ENCODE measurements around the gene HAUS1. TPM values are rescaled to one million over a fixed set of nuclear protein-coding genes. Genes with fewer than 3 reads are reported as not detected.

HAUS1 gene
- total and polyA plus RNA-seq, 2 of the 8 experiments (the other 6 are each of a cell fraction or from before 2014, with no cell fraction given) = 104 TPM

DNA sequence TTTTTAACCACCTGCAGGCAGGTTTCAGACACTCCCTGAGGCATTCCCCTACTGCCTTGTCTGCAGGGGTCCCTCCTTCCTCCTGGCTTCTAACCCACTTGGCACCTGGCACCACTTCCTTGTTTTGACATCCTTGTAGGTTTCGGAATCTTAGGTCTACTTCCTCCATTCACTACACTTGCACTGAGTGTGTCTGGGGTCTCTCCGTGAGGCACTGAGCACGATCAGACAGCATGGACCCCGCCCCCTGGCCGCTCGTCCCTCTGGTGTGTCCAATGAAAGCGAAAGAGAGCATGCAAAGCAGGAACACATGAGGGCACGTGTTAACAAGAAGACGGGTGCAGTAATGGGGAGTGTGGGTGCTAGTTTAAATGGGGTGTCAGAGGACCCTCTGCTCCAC lies 63.8 kb downstream of the HAUS1 start (continued):
- no peak for TF ChIP-seq RNF2 (IDR thresholded peaks at IDR 0.05; ENCODE audit: borderline replicate concordance, low read depth, low read length, missing control alignments, poor library complexity, severe bottlenecking)
- TF ChIP-seq, protein P1, sequence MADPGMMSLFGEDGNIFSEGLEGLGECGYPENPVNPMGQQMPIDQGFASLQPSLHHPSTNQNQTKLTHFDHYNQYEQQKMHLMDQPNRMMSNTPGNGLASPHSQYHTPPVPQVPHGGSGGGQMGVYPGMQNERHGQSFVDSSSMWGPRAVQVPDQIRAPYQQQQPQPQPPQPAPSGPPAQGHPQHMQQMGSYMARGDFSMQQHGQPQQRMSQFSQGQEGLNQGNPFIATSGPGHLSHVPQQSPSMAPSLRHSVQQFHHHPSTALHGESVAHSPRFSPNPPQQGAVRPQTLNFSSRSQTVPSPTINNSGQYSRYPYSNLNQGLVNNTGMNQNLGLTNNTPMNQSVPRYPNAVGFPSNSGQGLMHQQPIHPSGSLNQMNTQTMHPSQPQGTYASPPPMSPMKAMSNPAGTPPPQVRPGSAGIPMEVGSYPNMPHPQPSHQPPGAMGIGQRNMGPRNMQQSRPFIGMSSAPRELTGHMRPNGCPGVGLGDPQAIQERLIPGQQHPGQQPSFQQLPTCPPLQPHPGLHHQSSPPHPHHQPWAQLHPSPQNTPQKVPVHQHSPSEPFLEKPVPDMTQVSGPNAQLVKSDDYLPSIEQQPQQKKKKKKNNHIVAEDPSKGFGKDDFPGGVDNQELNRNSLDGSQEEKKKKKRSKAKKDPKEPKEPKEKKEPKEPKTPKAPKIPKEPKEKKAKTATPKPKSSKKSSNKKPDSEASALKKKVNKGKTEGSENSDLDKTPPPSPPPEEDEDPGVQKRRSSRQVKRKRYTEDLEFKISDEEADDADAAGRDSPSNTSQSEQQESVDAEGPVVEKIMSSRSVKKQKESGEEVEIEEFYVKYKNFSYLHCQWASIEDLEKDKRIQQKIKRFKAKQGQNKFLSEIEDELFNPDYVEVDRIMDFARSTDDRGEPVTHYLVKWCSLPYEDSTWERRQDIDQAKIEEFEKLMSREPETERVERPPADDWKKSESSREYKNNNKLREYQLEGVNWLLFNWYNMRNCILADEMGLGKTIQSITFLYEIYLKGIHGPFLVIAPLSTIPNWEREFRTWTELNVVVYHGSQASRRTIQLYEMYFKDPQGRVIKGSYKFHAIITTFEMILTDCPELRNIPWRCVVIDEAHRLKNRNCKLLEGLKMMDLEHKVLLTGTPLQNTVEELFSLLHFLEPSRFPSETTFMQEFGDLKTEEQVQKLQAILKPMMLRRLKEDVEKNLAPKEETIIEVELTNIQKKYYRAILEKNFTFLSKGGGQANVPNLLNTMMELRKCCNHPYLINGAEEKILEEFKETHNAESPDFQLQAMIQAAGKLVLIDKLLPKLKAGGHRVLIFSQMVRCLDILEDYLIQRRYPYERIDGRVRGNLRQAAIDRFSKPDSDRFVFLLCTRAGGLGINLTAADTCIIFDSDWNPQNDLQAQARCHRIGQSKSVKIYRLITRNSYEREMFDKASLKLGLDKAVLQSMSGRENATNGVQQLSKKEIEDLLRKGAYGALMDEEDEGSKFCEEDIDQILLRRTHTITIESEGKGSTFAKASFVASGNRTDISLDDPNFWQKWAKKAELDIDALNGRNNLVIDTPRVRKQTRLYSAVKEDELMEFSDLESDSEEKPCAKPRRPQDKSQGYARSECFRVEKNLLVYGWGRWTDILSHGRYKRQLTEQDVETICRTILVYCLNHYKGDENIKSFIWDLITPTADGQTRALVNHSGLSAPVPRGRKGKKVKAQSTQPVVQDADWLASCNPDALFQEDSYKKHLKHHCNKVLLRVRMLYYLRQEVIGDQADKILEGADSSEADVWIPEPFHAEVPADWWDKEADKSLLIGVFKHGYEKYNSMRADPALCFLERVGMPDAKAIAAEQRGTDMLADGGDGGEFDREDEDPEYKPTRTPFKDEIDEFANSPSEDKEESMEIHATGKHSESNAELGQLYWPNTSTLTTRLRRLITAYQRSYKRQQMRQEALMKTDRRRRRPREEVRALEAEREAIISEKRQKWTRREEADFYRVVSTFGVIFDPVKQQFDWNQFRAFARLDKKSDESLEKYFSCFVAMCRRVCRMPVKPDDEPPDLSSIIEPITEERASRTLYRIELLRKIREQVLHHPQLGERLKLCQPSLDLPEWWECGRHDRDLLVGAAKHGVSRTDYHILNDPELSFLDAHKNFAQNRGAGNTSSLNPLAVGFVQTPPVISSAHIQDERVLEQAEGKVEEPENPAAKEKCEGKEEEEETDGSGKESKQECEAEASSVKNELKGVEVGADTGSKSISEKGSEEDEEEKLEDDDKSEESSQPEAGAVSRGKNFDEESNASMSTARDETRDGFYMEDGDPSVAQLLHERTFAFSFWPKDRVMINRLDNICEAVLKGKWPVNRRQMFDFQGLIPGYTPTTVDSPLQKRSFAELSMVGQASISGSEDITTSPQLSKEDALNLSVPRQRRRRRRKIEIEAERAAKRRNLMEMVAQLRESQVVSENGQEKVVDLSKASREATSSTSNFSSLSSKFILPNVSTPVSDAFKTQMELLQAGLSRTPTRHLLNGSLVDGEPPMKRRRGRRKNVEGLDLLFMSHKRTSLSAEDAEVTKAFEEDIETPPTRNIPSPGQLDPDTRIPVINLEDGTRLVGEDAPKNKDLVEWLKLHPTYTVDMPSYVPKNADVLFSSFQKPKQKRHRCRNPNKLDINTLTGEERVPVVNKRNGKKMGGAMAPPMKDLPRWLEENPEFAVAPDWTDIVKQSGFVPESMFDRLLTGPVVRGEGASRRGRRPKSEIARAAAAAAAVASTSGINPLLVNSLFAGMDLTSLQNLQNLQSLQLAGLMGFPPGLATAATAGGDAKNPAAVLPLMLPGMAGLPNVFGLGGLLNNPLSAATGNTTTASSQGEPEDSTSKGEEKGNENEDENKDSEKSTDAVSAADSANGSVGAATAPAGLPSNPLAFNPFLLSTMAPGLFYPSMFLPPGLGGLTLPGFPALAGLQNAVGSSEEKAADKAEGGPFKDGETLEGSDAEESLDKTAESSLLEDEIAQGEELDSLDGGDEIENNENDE (IDR thresholded peaks at IDR 0.05; ENCODE audit: insufficient replicate concordance, low read length) = no peak
- no peak for TF ChIP-seq NRF1 (IDR thresholded peaks at IDR 0.05; ENCODE audit: low read depth, low read length)
- TF ChIP-seq CREB1 (IDR thresholded peaks at IDR 0.05) = no peak
- TF ChIP-seq TBP (IDR thresholded peaks at IDR 0.05; ENCODE audit: low read depth, low read length) = no peak
